Measurements from ENCODE around the gene HLA-DMA. TPM values are rescaled to one million over a fixed set of nuclear protein-coding genes. Genes with fewer than 3 reads are reported as not detected.
A peak's percentile ranks its signal among the peaks of the same experiment; 100 is the strongest.

The HLA-DMA gene
- total RNA-seq, 1 donor from 2014 or later = 8.7 TPM

DNA sequence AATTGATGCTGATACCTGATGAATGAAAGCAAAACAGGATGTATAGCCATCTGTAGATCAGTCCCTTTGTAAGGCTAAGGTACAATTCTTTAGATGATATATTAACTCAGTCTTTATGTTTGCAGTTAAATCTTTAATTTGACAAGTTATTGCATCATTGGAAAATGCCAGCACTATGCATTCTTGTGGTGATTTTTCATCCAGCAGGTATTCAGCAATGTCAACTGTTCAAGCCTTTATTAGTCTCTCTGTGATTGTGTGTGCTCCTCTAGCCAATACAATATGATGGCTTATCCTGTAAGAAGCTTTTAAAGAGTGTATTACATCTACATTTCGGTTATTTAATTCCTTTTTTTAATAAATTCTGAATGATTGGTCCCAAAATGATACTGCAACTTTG lies 46.4 kb downstream of the HLA-DMA start:
- H3K36me3 Mint-ChIP-seq (ENCODE audit: low read depth) = no peaks in the 10 kb centered on the region
- H3K27me3 Mint-ChIP-seq = peaks cover 14% of the 10 kb centered on the region
- no peaks in the 10 kb centered on the region for H3K4me1 Mint-ChIP-seq
- DNase-seq = no peak
- no peak overlapping the region for H3K4me3 Mint-ChIP-seq
- intact Hi-C loops (cut with micrococcal nuclease) = no loop called here
- no peaks in the 10 kb centered on the region for H3K9me3 Mint-ChIP-seq
- no peak overlapping the region for H3K27ac Mint-ChIP-seq

DNA sequence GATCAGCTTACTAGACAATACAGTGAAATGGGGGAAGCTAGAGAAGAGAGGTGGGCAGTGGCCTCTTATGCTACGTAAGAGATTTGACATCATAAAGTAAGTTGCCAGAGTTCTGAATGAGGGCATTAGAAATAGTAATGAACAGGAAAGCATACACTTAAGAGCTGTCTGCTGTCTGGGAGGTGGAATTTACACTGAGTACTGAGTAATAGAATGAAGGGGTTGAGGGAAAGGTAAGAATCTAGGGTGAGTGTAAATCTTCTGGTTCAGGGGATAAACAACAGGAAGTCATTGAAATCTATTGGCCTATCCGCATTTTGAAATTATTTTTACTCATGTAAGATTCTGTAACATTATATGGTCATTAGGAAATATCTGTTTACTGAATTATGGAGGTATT lies 47.8 kb downstream of the HLA-DMA start:
- no peak overlapping the region for H3K27ac Mint-ChIP-seq
- no peaks in the 10 kb centered on the region for H3K4me1 Mint-ChIP-seq
- H3K36me3 Mint-ChIP-seq (ENCODE audit: low read depth) = peaks cover 5% of the 10 kb centered on the region
- H3K4me3 Mint-ChIP-seq = no peak overlapping the region
- H3K27me3 Mint-ChIP-seq = peaks cover 10% of the 10 kb centered on the region
- DNase-seq = peak; percentile 19
- no peaks in the 10 kb centered on the region for H3K9me3 Mint-ChIP-seq
- intact Hi-C loops (cut with micrococcal nuclease) = no loop called here

DNA sequence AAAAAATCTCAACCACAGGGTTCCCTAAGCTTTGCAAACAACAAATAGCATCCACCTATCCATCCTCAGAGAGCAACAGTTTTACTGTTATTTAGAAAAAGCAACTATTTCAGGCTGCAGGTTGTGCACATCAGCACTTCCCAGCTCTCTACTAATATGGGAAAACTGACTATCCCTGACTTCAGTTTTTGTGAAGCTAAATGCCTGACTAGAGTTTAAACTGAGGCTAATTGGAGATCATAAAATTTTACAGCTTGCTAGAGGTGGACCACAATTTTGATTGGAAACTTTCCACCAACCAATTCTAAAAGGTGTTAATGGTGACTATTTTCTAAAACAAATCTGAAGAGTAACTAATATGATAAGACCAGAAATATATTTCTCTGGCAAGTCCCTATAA lies 48.9 kb downstream of the HLA-DMA start:
- Mint-ChIP-seq H3K27ac (no peak overlapping the region), H3K36me3 (ENCODE audit: low read depth) (peaks cover 5% of the 10 kb centered on the region), H3K9me3 (no peaks in the 10 kb centered on the region), H3K4me1 (no peaks in the 10 kb centered on the region), H3K27me3 (peaks cover 6% of the 10 kb centered on the region), H3K4me3 (no peak overlapping the region)
- peak; percentile 14 for DNase-seq
- intact Hi-C loops (cut with micrococcal nuclease) = no loop called here

Other genes starting within 250 kb of the HLA-DMA start
- 0.45 and 0.65 TPM in 2 replicates for gene HLA-DQA2, start 211.7 kb downstream of the HLA-DMA start, total RNA-seq
- gene HLA-DQB2, start 189.6 kb downstream of the HLA-DMA start, total RNA-seq = 0.28 and 0.72 TPM in 2 replicates
- 2.8 and 4.2 TPM in 2 replicates for gene HLA-DOB, start 136.1 kb downstream of the HLA-DMA start, total RNA-seq
- 152 and 163 TPM in 2 replicates for gene TAP2, start 114.4 kb downstream of the HLA-DMA start, total RNA-seq
- 342 and 353 TPM in 2 replicates for gene PSMB8, start 109.0 kb downstream of the HLA-DMA start, total RNA-seq
- 275 and 283 TPM in 2 replicates for gene TAP1, start 99.4 kb downstream of the HLA-DMA start, total RNA-seq
- gene PSMB9, start 98.9 kb downstream of the HLA-DMA start, total RNA-seq = 249 and 257 TPM in 2 replicates
- gene HLA-DMB, start 12.1 kb downstream of the HLA-DMA start, total RNA-seq = 0.75 and 0.80 TPM in 2 replicates
- 320 TPM in 2 replicates for gene BRD2, start 15.5 kb upstream of the HLA-DMA start, total RNA-seq
- gene HLA-DOA, start 56.5 kb upstream of the HLA-DMA start, total RNA-seq = 0.21 and 0.38 TPM in 2 replicates
- 38.5 and 42.6 TPM in 2 replicates for gene HLA-DPA1, start 120.6 kb upstream of the HLA-DMA start, total RNA-seq
- gene HLA-DPB1, start 122.9 kb upstream of the HLA-DMA start, total RNA-seq = 4.7 and 6.2 TPM in 2 replicates
- 0.47 and 0.56 TPM in 2 replicates for gene COL11A2, start 239.4 kb upstream of the HLA-DMA start, total RNA-seq
- 46.6 and 48.0 TPM in 2 replicates for gene RXRB, start 247.6 kb upstream of the HLA-DMA start, total RNA-seq
- 61.7 and 63.9 TPM in 2 replicates for gene SLC39A7, start 247.8 kb upstream of the HLA-DMA start, total RNA-seq

Measured in activated CD4-positive, alpha-beta T cell treated with anti-CD3 and anti-CD28 coated beads, Interleukin-2, amount 10 ng/mL, durations not matched to agents 24 days and 14 days (primary cell).